ENCODE results near the gene OR5H2. TPM values are rescaled to one million over a fixed set of nuclear protein-coding genes. Genes with fewer than 3 reads are reported as not detected.

Gene OR5H2
- total RNA-seq, 1 donor from 2014 or later = not detected

DNA sequence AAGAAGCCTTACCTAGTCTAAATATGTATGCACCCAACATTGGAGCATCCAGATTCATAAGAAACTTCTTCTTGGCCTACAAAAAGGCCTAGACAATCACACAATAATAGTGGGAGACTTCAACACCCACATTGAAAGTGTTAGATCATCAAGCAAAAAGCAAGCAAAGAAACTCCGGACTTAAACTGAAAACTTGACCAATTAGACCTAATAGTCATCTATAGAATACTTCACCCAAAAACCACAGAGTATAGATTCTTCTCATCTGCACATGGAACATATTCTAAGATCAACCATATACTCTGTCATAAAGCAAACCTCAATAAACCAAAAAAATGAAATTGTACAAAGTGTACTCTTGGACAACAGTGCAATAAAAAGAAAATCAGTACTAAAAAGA lies 49.0 kb downstream of the OR5H2 start:
- no peaks in the 10 kb centered on the region for H3K36me3 ChIP-seq
- no peaks in the 10 kb centered on the region for H3K4me1 ChIP-seq
- ATAC-seq = no peak
- H3K27ac ChIP-seq = no peak overlapping the region
- no peak for DNase-seq
- peaks cover 7% of the 10 kb centered on the region for H3K27me3 ChIP-seq
- intact Hi-C loops (cut with DNase I) = no loop called here
- H3K4me3 ChIP-seq = no peak overlapping the region
- no peaks in the 10 kb centered on the region for H3K9me3 ChIP-seq
- TF ChIP-seq CTCF (IDR thresholded peaks at IDR 0.05) = no peak

Other genes starting within 250 kb of the OR5H2 start
- gene GABRR3, start 247.2 kb upstream of the OR5H2 start, total RNA-seq = not detected
- not detected for gene OR5AC2, start 195.3 kb upstream of the OR5H2 start, total RNA-seq
- gene OR5H1, start 151.8 kb upstream of the OR5H2 start, total RNA-seq = not detected
- gene OR5H14, start 135.0 kb upstream of the OR5H2 start, total RNA-seq = not detected
- not detected for gene OR5H15, start 115.8 kb upstream of the OR5H2 start, total RNA-seq
- not detected for gene OR5H6, start 18.3 kb upstream of the OR5H2 start, total RNA-seq
- gene OR5K4, start 71.3 kb downstream of the OR5H2 start, total RNA-seq = not detected
- gene OR5K3, start 108.2 kb downstream of the OR5H2 start, total RNA-seq = not detected
- not detected for gene OR5K1, start 180.7 kb downstream of the OR5H2 start, total RNA-seq
- gene OR5K2, start 215.2 kb downstream of the OR5H2 start, total RNA-seq = not detected
- 90.9 TPM for gene CLDND1, start 240.4 kb downstream of the OR5H2 start, total RNA-seq
- gene GPR15, start 249.5 kb downstream of the OR5H2 start, total RNA-seq = 2.5 TPM